Thoracic aorta (tissue), 2 donors: ENCODE results near the gene SGPL1. TPM values are rescaled to one million over a fixed set of nuclear protein-coding genes. Genes with fewer than 3 reads are reported as not detected.

Source experiments
- ATAC-seq: fragments of 150-250 bp; one replicate; pipeline ENCODE4 v1.8.0; 2017; ENCODE audit warnings: low read depth; ENCODE audit not compliant: insufficient number of reproducible peaks, low FRiP score
- DNase-seq: peaks from one replicate; pipeline ENCODE4 v3.0.0-alpha.2; 2020; ENCODE audit warnings: low spot score
- H3K27ac ChIP-seq, 2 donors: fragments of 200-600 bp; sonication (generic); 1 replicate in 1 of 2; 2 replicates in 1 of 2; pipeline ENCODE4 v1.5.1; 2016; ENCODE audit warnings: mild to moderate bottlenecking in 2 of 2, moderate library complexity in 2 of 2
- H3K27me3 ChIP-seq: fragments of 200-600 bp; sonication (generic); replicated peaks from 2 replicates; pipeline ENCODE4 v1.6.0; 2016; ENCODE audit warnings: mild to moderate bottlenecking; ENCODE audit not compliant: insufficient read depth
- H3K36me3 ChIP-seq: fragments of 200-600 bp; sonication (generic); one replicate; pipeline ENCODE4 v1.5.1; 2016
- H3K4me1 ChIP-seq, 2 donors: fragments of 200-600 bp; sonication (generic); 1 replicate in 1 of 2; 2 replicates in 1 of 2; pipeline versions ENCODE4 v1.5.1 to v1.6.0; 2016; ENCODE audit warnings: low read depth in 2 of 2, mild to moderate bottlenecking in 1 of 2; ENCODE audit not compliant: control insufficient read depth in 1 of 2
- H3K4me3 ChIP-seq: fragments of 200-600 bp; sonication (generic); 2 replicates; pipeline ENCODE4 v1.5.1; 2016; ENCODE audit warnings: mild to moderate bottlenecking
- H3K9me3 ChIP-seq: fragments of 200-600 bp; sonication (generic); 2 replicates; pipeline ENCODE4 v1.5.1; 2016
- total RNA-seq, 2 donors: library from RNA; depleted of rRNA; stranded (reverse); fragments of >200 nt; gene quantifications; one replicate each; pipeline versions ENCODE4 v1.1.0 to v1.2.3, GENCODE V29; 2016
- TF ChIP-seq, protein P1 (sequence below): fragments of 200-600 bp; sonication (generic); IDR thresholded peaks from one replicate; pipeline ENCODE4 v1.5.1; 2019; ENCODE audit warnings: antibody characterized with exemption

The SGPL1 gene
- total RNA-seq, 2 donors from 2014 or later = 15.0 to 26.0 TPM

DNA sequence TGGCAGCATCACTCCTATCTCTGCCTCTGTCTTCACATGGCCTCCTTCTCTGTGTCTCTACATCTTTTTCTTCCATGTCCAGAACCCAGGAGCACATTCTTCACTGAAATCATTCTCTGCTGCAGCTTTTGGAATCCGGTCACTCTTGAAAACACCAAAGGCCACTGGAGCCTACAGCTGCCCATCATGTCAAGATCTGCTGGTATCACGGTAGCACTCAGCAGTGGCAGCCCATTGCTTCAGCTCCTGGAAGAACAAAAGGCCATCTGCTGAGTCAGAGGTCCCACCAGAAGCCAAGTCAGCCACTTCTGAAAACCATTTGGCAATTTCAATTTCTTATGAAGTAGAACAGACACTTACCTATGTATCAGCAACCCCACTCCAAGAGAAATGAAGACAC lies 78.7 kb downstream of the SGPL1 start:
- Histone ChIP-seq H3K9me3 (no peaks in the 10 kb centered on the region), H3K36me3 (no peaks in the 10 kb centered on the region), H3K27ac (no peak overlapping the region), H3K4me1 (no peaks in the 10 kb centered on the region), H3K27me3 (no peaks in the 10 kb centered on the region), H3K4me3 (no peak overlapping the region)
- TF ChIP-seq, protein P1, sequence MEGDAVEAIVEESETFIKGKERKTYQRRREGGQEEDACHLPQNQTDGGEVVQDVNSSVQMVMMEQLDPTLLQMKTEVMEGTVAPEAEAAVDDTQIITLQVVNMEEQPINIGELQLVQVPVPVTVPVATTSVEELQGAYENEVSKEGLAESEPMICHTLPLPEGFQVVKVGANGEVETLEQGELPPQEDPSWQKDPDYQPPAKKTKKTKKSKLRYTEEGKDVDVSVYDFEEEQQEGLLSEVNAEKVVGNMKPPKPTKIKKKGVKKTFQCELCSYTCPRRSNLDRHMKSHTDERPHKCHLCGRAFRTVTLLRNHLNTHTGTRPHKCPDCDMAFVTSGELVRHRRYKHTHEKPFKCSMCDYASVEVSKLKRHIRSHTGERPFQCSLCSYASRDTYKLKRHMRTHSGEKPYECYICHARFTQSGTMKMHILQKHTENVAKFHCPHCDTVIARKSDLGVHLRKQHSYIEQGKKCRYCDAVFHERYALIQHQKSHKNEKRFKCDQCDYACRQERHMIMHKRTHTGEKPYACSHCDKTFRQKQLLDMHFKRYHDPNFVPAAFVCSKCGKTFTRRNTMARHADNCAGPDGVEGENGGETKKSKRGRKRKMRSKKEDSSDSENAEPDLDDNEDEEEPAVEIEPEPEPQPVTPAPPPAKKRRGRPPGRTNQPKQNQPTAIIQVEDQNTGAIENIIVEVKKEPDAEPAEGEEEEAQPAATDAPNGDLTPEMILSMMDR = no peak
- ATAC-seq = no peak
- no peak for DNase-seq

DNA sequence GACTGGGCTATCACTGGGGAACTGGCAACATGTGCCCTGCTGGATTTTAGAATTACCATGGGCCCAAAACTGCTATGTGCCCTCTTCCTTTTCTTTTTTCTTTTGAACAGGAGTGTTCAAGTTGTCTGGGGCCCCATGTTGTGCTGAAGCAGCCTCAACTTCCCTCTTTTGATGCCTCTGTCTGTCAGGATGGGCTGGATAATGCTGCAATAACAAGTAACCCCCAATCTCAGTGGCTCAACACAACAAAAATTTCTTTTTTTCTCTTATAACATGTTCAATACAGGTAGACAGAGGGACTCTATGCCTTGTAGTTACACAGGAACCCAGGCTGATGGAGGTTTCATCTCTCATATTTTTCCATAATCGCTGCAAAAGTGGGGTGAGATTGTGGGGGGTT lies 80.8 kb downstream of the SGPL1 start:
- Histone ChIP-seq H3K4me1 (no peaks in the 10 kb centered on the region), H3K36me3 (no peaks in the 10 kb centered on the region), H3K27me3 (no peaks in the 10 kb centered on the region), H3K4me3 (no peak overlapping the region), H3K9me3 (no peaks in the 10 kb centered on the region), H3K27ac (no peak overlapping the region)
- ATAC-seq (no peak), DNase-seq (no peak)
- TF ChIP-seq, protein P1 = no peak

DNA sequence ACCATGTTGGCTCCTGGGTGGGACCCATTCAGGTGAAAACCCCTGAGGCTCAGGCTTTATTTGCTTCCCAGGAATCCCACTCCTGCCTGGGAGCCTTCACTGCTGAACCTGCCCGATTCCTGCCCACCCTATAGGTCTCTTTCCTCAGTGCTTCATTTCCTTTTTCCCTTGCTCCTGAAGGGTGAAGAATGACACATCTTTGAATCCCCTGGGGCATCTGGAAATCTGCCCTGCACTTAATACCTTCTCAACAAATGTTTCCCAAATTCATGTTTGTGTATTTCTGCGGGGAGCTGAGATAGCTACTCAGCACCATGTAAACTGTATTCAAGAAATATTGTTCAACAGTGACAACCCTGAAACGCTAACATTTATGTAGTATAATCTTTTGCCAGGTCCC lies 82.9 kb downstream of the SGPL1 start:
- H3K4me3 ChIP-seq = no peak overlapping the region
- no peaks in the 10 kb centered on the region for H3K9me3 ChIP-seq
- ATAC-seq = no peak

DNA sequence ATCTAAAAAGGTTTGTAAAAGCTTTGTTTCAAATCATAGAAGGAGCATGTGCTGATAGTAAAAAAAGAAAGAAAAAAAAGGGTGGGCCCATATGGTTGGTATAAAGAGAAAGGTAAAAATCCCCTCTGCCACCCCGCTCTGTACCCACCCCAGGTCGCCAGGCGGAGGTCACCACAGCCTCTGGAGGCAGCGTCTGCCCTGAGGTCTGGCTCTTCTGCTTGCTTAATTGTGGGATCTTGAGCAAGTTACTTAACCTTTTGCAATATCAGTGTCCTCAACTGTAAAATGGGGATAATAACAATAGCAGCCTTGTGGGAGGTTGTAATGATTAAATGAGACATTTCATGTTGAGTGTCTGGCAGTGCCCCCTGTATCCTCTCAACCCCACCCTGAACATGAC lies 83.3 kb downstream of the SGPL1 start:
- H3K4me1 ChIP-seq = no peaks in the 10 kb centered on the region
- no peak for DNase-seq

More for the DNA sequence above, 82.9 kb downstream of the SGPL1 start:
- TF ChIP-seq, protein P1 = no peak
- Histone ChIP-seq H3K36me3 (no peaks in the 10 kb centered on the region), H3K27ac (no peak overlapping the region), H3K4me1 (no peaks in the 10 kb centered on the region), H3K27me3 (no peaks in the 10 kb centered on the region)
- DNase-seq = no peak

DNA sequence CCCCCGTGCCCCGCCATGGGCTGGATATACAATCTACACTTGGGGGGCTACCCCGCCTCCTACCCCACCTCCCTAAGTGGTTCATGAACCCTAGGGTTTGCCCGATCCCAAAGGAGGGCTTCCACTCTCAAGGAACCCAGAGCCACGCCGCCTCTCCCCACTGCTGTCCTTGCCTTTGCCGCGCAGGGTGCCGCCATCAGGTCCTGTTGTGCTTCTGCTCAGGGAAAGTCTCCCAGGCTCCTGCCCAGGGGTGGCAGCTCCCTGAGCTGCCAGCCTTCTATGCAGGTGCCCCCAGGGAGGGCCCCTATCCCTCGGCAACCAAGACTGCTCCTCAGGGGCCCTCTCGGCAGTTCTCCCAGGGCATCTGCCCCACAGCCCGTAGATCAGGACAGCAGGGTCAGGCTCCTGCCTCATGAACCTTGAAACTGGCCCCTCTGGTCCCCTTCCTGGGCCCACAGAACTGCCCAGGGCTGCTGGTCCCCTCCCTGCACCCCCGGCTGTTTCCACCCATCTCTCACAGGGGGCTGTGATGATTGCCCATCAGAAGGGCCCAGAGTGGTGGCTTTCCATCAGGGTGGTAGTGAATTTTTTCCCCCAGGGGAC lies 85.6 kb downstream of the SGPL1 start:
- Histone ChIP-seq H3K9me3 (no peaks in the 10 kb centered on the region), H3K27me3 (no peaks in the 10 kb centered on the region), H3K4me3 (no peak overlapping the region), H3K27ac (no peak overlapping the region), H3K4me1 (no peaks in the 10 kb centered on the region), H3K36me3 (no peaks in the 10 kb centered on the region)
- ATAC-seq (no peak), DNase-seq (no peak)
- TF ChIP-seq, protein P1 = no peak

More for the DNA sequence above, 83.3 kb downstream of the SGPL1 start:
- Histone ChIP-seq H3K27me3 (no peaks in the 10 kb centered on the region), H3K27ac (no peak overlapping the region), H3K36me3 (no peaks in the 10 kb centered on the region), H3K4me3 (no peak overlapping the region), H3K9me3 (no peaks in the 10 kb centered on the region)
- TF ChIP-seq, protein P1 = no peak
- no peak for ATAC-seq
